Measurements from ENCODE around the gene APMAP.
"Not testable (repeated sequence)": the region's sequence is repeated elsewhere in the genome, so short reads cannot be mapped to it uniquely, and the experiment has no call there.

APMAP gene

GRCh38 chr20:25006431-25007167 is 14.0 kb upstream of the APMAP start:
- DNase-seq (ENCODE audit: low spot score) = no peak

GRCh38 chr20:25005661-25006060 is 13.1 kb upstream of the APMAP start:
- no peak for DNase-seq (ENCODE audit: low spot score)

GRCh38 chr20:25005220-25005619 is 12.7 kb upstream of the APMAP start:
- DNase-seq (ENCODE audit: low spot score) = peak; percentile 14

- no peak for DNase-seq (ENCODE audit: low spot score)
These were observed 10.5 kb upstream of the APMAP start for GRCh38 chr20:25003002-25003401.

GRCh38 chr20:25001323-25001722 is 8.8 kb upstream of the APMAP start:
- not testable (repeated sequence) for DNase-seq (ENCODE audit: low spot score)

- peak; percentile 93 for DNase-seq (ENCODE audit: low spot score)
These were observed 7.8 kb upstream of the APMAP start for GRCh38 chr20:25000268-25000801.

- DNase-seq (ENCODE audit: low spot score) = no peak
These were observed 7.0 kb upstream of the APMAP start for GRCh38 chr20:24999568-24999967.

GRCh38 chr20:24998631-24999445 is 6.3 kb upstream of the APMAP start:
- no peak for DNase-seq (ENCODE audit: low spot score)

- DNase-seq (ENCODE audit: low spot score) = no peak
These were observed 5.6 kb upstream of the APMAP start for GRCh38 chr20:24998121-24998520.

- no peak for DNase-seq (ENCODE audit: low spot score)
These were observed 4.2 kb upstream of the APMAP start for GRCh38 chr20:24996449-24997377.

- peak; percentile 12 for DNase-seq (ENCODE audit: low spot score)
These were observed 3.3 kb upstream of the APMAP start for GRCh38 chr20:24995741-24996448.

- peak; percentile 74 for DNase-seq (ENCODE audit: low spot score)
These were observed 2.2 kb upstream of the APMAP start for GRCh38 chr20:24994470-24995368.

- no peak for DNase-seq (ENCODE audit: low spot score)
These were observed 1.6 kb upstream of the APMAP start for GRCh38 chr20:24994186-24994465.

GRCh38 chr20:24993337-24994185 is 1.0 kb upstream of the APMAP start:
- DNase-seq (ENCODE audit: low spot score) = peak; percentile 54

- peak; percentile 18 for DNase-seq (ENCODE audit: low spot score)
These were observed 559 bp downstream of the APMAP start for GRCh38 chr20:24991897-24992486.

GRCh38 chr20:24990810-24991252 is 1.7 kb downstream of the APMAP start:
- no peak for DNase-seq (ENCODE audit: low spot score)

GRCh38 chr20:24989162-24989561 is 3.4 kb downstream of the APMAP start:
- no peak for DNase-seq (ENCODE audit: low spot score)

- no peak for DNase-seq (ENCODE audit: low spot score)
These were observed 4.4 kb downstream of the APMAP start for GRCh38 chr20:24987873-24988835.

Measured in AG08395 (cell line).